Large intestine (tissue), 3 donors: ENCODE data around the gene RFX4. TPM values are rescaled to one million over a fixed set of nuclear protein-coding genes. Genes with fewer than 3 reads are reported as not detected.

Experiments
- DNase-seq, 2 donors: peaks; one replicate each; pipeline versions ENCODE4 v3.0.0 to v3.0.0-alpha.2; 2013
- H3K27ac ChIP-seq: one replicate; pipeline ENCODE4 v1.5.1; 2013; ENCODE audit warnings: low read length
- H3K27me3 ChIP-seq: 2 replicates; pipeline ENCODE4 v1.6.1; 2013; ENCODE audit warnings: low read length; ENCODE audit not compliant: control insufficient read depth, insufficient read depth
- H3K36me3 ChIP-seq: 2 replicates; pipeline ENCODE4 v1.6.1; 2013; ENCODE audit warnings: low read length; ENCODE audit not compliant: control insufficient read depth, insufficient read depth
- H3K4me1 ChIP-seq: one replicate; pipeline ENCODE4 v1.6.1; 2013; ENCODE audit warnings: low read length; ENCODE audit not compliant: control insufficient read depth, insufficient read depth
- H3K4me3 ChIP-seq: one replicate; pipeline ENCODE4 v1.5.1; 2013; ENCODE audit warnings: low read length
- H3K9me3 ChIP-seq: one replicate; pipeline ENCODE4 v1.6.1; 2013; ENCODE audit warnings: mild to moderate bottlenecking, low read depth, low read length, moderate library complexity; ENCODE audit not compliant: control insufficient read depth
- WGBS: methylation state at CpG from one replicate; pipeline ENCODE4 v1.1.5; 2013; ENCODE audit warnings: low lambda C conversion rate; ENCODE audit not compliant: insufficient coverage; 5-methylcytosine and 5-hydroxymethylcytosine counted together
- polyA plus RNA-seq: library from polyadenylated mRNA; unstranded; fragments of 120-200 nt; gene quantifications from one replicate; pipeline ENCODE4 v1.2.1, GENCODE V29; 2013

RFX4 gene
- polyA plus RNA-seq, 1 donor: 0.13 TPM

GRCh38 chr12:106629797-106630659, 47.2 kb downstream of the RFX4 start:
- H3K9me3 ChIP-seq: no peaks in the 10 kb centered on the region
- H3K36me3 ChIP-seq: no peaks in the 10 kb centered on the region
- no peaks in the 10 kb centered on the region for H3K27me3 ChIP-seq
- peaks cover 4% of the 10 kb centered on the region for H3K4me1 ChIP-seq
- WGBS: 71% methylated on average over 1 of the region's 12 CpGs
- H3K27ac ChIP-seq: no peak overlapping the region
- no peak overlapping the region for H3K4me3 ChIP-seq
- DNase-seq: no peak

GRCh38 chr12:106631150-106631549, 48.3 kb downstream of the RFX4 start:
- Histone ChIP-seq H3K36me3 (no peaks in the 10 kb centered on the region), H3K4me1 (peaks cover 4% of the 10 kb centered on the region), H3K27me3 (no peaks in the 10 kb centered on the region), H3K27ac (no peak overlapping the region), H3K9me3 (no peaks in the 10 kb centered on the region), H3K4me3 (no peak overlapping the region)
- WGBS: no CpG with 5 or more reads among the region's 3 CpGs
- DNase-seq: no peak

- no peaks in the 10 kb centered on the region for H3K9me3 ChIP-seq
- peaks cover 4% of the 10 kb centered on the region for H3K4me1 ChIP-seq
- DNase-seq: no peak
- no peaks in the 10 kb centered on the region for H3K36me3 ChIP-seq
- WGBS: no CpG with 5 or more reads among the region's 2 CpGs
- H3K27me3 ChIP-seq: no peaks in the 10 kb centered on the region
- H3K4me3 ChIP-seq: no peak overlapping the region
- H3K27ac ChIP-seq: no peak overlapping the region
These were observed 49.0 kb downstream of the RFX4 start for GRCh38 chr12:106631797-106632196.

GRCh38 chr12:106632797-106633450, 50.1 kb downstream of the RFX4 start:
- 0% methylated on average over 1 of the region's 7 CpGs for WGBS

GRCh38 chr12:106633451-106633823, 50.6 kb downstream of the RFX4 start:
- DNase-seq: peak; percentile 48 to 71
- H3K4me1 ChIP-seq: peaks cover 4% of the 10 kb centered on the region
- no CpG with 5 or more reads among the region's 1 CpG for WGBS

More at GRCh38 chr12:106632797-106633450, 50.1 kb downstream of the RFX4 start:
- Histone ChIP-seq H3K36me3 (no peaks in the 10 kb centered on the region), H3K4me3 (no peak overlapping the region), H3K4me1 (peaks cover 4% of the 10 kb centered on the region), H3K9me3 (no peaks in the 10 kb centered on the region), H3K27me3 (no peaks in the 10 kb centered on the region), H3K27ac (peak overlapping the region; percentile 80)
- DNase-seq: peak; percentile 61 to 74

GRCh38 chr12:106634206-106634605, 51.4 kb downstream of the RFX4 start:
- WGBS: 55% methylated on average over 2 of the region's 7 CpGs

More at GRCh38 chr12:106633451-106633823, 50.6 kb downstream of the RFX4 start:
- Histone ChIP-seq H3K4me3 (no peak overlapping the region), H3K27me3 (no peaks in the 10 kb centered on the region), H3K9me3 (no peaks in the 10 kb centered on the region), H3K36me3 (no peaks in the 10 kb centered on the region), H3K27ac (peak overlapping the region; percentile 80)

GRCh38 chr12:106643000-106643399, 60.2 kb downstream of the RFX4 start:
- WGBS: 71% methylated on average over 1 of the region's 5 CpGs
- no peak overlapping the region for H3K4me3 ChIP-seq
- DNase-seq: no peak
- no peak overlapping the region for H3K27ac ChIP-seq
- no peaks in the 10 kb centered on the region for H3K9me3 ChIP-seq
- H3K27me3 ChIP-seq: peaks cover 17% of the 10 kb centered on the region
- no peaks in the 10 kb centered on the region for H3K36me3 ChIP-seq
- peaks cover 2% of the 10 kb centered on the region for H3K4me1 ChIP-seq

More at GRCh38 chr12:106634206-106634605, 51.4 kb downstream of the RFX4 start:
- Histone ChIP-seq H3K4me1 (peaks cover 4% of the 10 kb centered on the region), H3K36me3 (no peaks in the 10 kb centered on the region), H3K27ac (no peak overlapping the region), H3K4me3 (no peak overlapping the region), H3K9me3 (no peaks in the 10 kb centered on the region), H3K27me3 (no peaks in the 10 kb centered on the region)
- no peak for DNase-seq

GRCh38 chr12:106644335-106645073, 61.7 kb downstream of the RFX4 start:
- WGBS: no CpG with 5 or more reads among the region's 16 CpGs
- Histone ChIP-seq H3K27me3 (peaks cover 17% of the 10 kb centered on the region), H3K4me1 (peaks cover 8% of the 10 kb centered on the region), H3K4me3 (no peak overlapping the region), H3K27ac (no peak overlapping the region), H3K36me3 (no peaks in the 10 kb centered on the region), H3K9me3 (no peaks in the 10 kb centered on the region)
- DNase-seq: no peak

- no peak overlapping the region for H3K27ac ChIP-seq
- no peak overlapping the region for H3K4me3 ChIP-seq
- H3K9me3 ChIP-seq: no peaks in the 10 kb centered on the region
- H3K27me3 ChIP-seq: peaks cover 17% of the 10 kb centered on the region
- no peaks in the 10 kb centered on the region for H3K36me3 ChIP-seq
- no peak for DNase-seq
- 80% methylated on average over 1 of the region's 16 CpGs for WGBS
- peaks cover 13% of the 10 kb centered on the region for H3K4me1 ChIP-seq
These were observed 62.2 kb downstream of the RFX4 start for GRCh38 chr12:106645074-106645421.
